Endothelial cell (in vitro differentiated cells): ENCODE measurements around the gene SLC39A3. TPM values are rescaled to one million over a fixed set of nuclear protein-coding genes. Genes with fewer than 3 reads are reported as not detected.

Source experiments
- DNase-seq: peaks from one replicate; pipeline ENCODE4 v3.0.0; 2021; ENCODE audit warnings: low spot score
- H3K27ac Mint-ChIP-seq: one replicate; pipeline ENCODE4 v1.8.0; 2021; ENCODE audit warnings: mixed read lengths, inconsistent platforms; ENCODE audit not compliant: unreplicated experiment
- H3K27me3 Mint-ChIP-seq: one replicate; pipeline ENCODE4 v1.8.0; 2021; ENCODE audit warnings: mild to moderate bottlenecking, moderate library complexity, mixed read lengths, inconsistent platforms; ENCODE audit not compliant: unreplicated experiment
- H3K36me3 Mint-ChIP-seq: one replicate; pipeline ENCODE4 v1.8.0; 2021; ENCODE audit warnings: mild to moderate bottlenecking, low read depth, mixed read lengths, inconsistent platforms; ENCODE audit not compliant: unreplicated experiment
- H3K4me1 Mint-ChIP-seq: one replicate; pipeline ENCODE4 v1.8.0; 2021; ENCODE audit warnings: mild to moderate bottlenecking, mixed read lengths, inconsistent platforms; ENCODE audit not compliant: unreplicated experiment
- H3K4me3 Mint-ChIP-seq: one replicate; pipeline ENCODE4 v1.8.0; 2021; ENCODE audit warnings: mild to moderate bottlenecking, mixed read lengths, inconsistent platforms; ENCODE audit not compliant: unreplicated experiment
- H3K9me3 Mint-ChIP-seq: one replicate; pipeline ENCODE4 v1.8.0; 2021; ENCODE audit warnings: mixed read lengths, inconsistent platforms; ENCODE audit not compliant: unreplicated experiment
- total RNA-seq: library from RNA; stranded (reverse); fragmentation: NEBNext Ultra II Directional; extraction: Animal tissue kit (Norgen Biotek cat#: 25700); gene quantifications from one replicate; pipeline ENCODE4 v1.2.1, GENCODE V29; 2021; ENCODE audit not compliant: unreplicated experiment
- TF ChIP-seq, protein P1 (sequence below): fragments of 200-600 bp; sonication (generic); IDR thresholded peaks from one replicate; pipeline ENCODE4 v1.5.0; 2021; ENCODE audit warnings: antibody characterized with exemption; ENCODE audit not compliant: unreplicated experiment

Gene SLC39A3
- total RNA-seq, 1 donor from 2014 or later, result 28.7 TPM

DNA sequence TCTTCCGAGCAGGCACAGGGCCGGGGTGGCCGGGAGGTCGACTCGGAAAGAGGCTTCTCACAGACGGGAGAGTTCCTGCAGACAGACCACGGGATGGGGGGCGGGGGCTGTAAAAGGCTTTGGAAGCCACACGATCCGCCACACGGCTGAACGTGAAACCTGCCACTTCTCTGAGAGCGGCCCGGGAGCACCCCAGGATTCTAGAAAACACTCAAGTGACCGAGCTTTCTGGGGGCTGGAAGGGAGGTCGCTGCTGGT is 15.6 kb upstream of the SLC39A3 start:
- no peak for DNase-seq
- H3K4me1 Mint-ChIP-seq, result no peaks in the 10 kb centered on the region
- H3K4me3 Mint-ChIP-seq, result no peak overlapping the region
- peaks cover 4% of the 10 kb centered on the region for H3K27me3 Mint-ChIP-seq
- H3K36me3 Mint-ChIP-seq, result peaks cover 16% of the 10 kb centered on the region
- H3K27ac Mint-ChIP-seq, result no peak overlapping the region
- TF ChIP-seq, protein P1, sequence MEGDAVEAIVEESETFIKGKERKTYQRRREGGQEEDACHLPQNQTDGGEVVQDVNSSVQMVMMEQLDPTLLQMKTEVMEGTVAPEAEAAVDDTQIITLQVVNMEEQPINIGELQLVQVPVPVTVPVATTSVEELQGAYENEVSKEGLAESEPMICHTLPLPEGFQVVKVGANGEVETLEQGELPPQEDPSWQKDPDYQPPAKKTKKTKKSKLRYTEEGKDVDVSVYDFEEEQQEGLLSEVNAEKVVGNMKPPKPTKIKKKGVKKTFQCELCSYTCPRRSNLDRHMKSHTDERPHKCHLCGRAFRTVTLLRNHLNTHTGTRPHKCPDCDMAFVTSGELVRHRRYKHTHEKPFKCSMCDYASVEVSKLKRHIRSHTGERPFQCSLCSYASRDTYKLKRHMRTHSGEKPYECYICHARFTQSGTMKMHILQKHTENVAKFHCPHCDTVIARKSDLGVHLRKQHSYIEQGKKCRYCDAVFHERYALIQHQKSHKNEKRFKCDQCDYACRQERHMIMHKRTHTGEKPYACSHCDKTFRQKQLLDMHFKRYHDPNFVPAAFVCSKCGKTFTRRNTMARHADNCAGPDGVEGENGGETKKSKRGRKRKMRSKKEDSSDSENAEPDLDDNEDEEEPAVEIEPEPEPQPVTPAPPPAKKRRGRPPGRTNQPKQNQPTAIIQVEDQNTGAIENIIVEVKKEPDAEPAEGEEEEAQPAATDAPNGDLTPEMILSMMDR, result no peak
- H3K9me3 Mint-ChIP-seq, result no peaks in the 10 kb centered on the region

- H3K27me3 Mint-ChIP-seq, result peaks cover 4% of the 10 kb centered on the region
- no peak for DNase-seq
- peaks cover 16% of the 10 kb centered on the region for H3K36me3 Mint-ChIP-seq
- no peaks in the 10 kb centered on the region for H3K9me3 Mint-ChIP-seq
- TF ChIP-seq, protein P1, result no peak
- H3K4me1 Mint-ChIP-seq, result no peaks in the 10 kb centered on the region
- H3K4me3 Mint-ChIP-seq, result no peak overlapping the region
- H3K27ac Mint-ChIP-seq, result no peak overlapping the region
Observed at GRCh38 chr19:2754659-2755447, 15.0 kb upstream of the SLC39A3 start.

DNA sequence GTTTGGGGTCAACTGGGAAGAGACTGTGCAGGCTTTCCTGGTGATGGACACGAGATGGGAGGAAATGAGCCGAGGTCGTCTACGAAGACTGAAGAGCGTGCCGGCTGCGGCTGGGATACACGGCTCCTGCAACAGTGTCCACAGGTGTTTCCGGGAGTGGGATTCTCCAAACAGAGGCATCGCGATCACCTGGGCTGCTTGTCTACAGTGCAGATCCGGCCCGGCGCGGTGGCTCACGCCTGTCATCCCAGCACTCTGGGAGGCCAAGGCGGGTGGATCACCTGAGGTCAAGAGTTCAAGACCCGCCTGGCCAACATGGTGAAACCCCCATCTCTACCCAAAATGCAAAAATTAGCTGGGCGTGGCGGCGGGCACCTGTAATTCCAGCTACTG is 11.6 kb upstream of the SLC39A3 start:
- DNase-seq, result no peak
- H3K27me3 Mint-ChIP-seq, result peaks cover 3% of the 10 kb centered on the region
- H3K36me3 Mint-ChIP-seq, result peaks cover 8% of the 10 kb centered on the region
- no peaks in the 10 kb centered on the region for H3K4me1 Mint-ChIP-seq
- H3K4me3 Mint-ChIP-seq, result no peak overlapping the region
- TF ChIP-seq, protein P1, result no peak
- no peaks in the 10 kb centered on the region for H3K9me3 Mint-ChIP-seq
- no peak overlapping the region for H3K27ac Mint-ChIP-seq

DNA sequence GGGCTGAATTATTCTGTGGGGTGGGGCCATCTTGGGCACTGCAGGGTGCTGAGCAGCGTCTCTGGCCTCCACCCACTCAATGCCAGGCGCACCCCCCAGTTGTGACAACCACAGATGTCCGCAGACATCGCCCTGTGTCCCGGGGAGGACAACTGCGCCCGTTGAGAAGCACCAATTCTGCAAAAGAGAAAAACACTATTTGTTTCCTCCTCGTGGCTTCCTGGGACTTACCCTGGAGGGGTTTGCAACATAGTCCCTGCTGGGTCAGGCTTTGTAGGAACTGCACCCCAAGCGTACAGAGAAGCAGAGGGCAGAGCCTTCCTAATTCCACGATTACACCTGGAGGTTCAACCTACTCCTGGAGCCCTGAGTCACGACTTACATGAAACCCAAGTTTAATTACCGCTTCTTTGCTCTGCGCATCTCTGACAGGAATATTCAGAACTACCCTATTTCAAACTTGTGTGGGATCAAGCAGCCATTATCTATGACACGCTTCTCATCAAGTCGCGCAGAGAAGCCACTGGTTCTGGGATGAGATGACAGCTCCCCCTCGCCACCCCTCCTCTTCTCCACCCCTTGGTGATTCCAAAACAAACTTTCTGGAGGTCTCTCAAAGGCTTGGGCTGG is 11.1 kb upstream of the SLC39A3 start:
- Mint-ChIP-seq H3K36me3 (peaks cover 4% of the 10 kb centered on the region), H3K9me3 (no peaks in the 10 kb centered on the region), H3K27me3 (peaks cover 3% of the 10 kb centered on the region), H3K4me3 (no peak overlapping the region), H3K4me1 (no peaks in the 10 kb centered on the region), H3K27ac (no peak overlapping the region)
- TF ChIP-seq, protein P1, result no peak
- no peak for DNase-seq

DNA sequence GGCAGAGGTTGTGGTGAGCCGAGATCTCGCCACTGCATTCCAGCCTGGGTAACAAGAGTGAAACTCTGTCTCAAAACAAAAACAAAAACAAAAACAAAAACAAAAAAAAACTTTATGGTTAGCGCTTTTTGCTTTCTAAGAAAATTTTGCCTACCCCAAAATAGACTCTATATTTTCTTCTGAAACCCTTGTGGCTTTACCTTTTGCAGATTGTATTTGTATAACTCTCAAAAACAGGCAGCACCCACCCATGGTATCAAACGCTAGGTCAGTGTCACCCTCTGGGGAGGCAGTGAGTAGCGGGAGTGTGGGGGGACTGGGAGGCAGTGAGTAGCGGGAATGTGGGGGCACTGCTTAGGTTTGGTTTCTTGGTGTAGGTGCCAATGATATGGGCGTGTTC is 7.5 kb upstream of the SLC39A3 start:
- H3K4me1 Mint-ChIP-seq, result no peaks in the 10 kb centered on the region
- no peak for DNase-seq
- H3K9me3 Mint-ChIP-seq, result no peaks in the 10 kb centered on the region
- H3K27ac Mint-ChIP-seq, result no peak overlapping the region
- no peaks in the 10 kb centered on the region for H3K27me3 Mint-ChIP-seq
- TF ChIP-seq, protein P1, result no peak
- no peak overlapping the region for H3K4me3 Mint-ChIP-seq
- no peaks in the 10 kb centered on the region for H3K36me3 Mint-ChIP-seq
